ENCODE measurements around the gene AHSA1.
A peak's percentile ranks its signal among the peaks of the same experiment; 100 is the strongest.
"Not testable (repeated sequence)": the region's sequence is repeated elsewhere in the genome, so short reads cannot be mapped to it uniquely, and the experiment has no call there.

The AHSA1 gene

GRCh38 chr14:77457522-77458248 lies at the start of gene AHSA1, which contains the start of gene VIPAS39:
TSS of gene AHSA1 (plus strand) at chr14:77458093. CDS start at chr14:77458190, 97 bp downstream.
TSS of gene VIPAS39 (minus strand) at chr14:77457601. CDS start at chr14:77454102, 3,499 bp downstream.
- peak; percentile 89 to 99 (median 98) for DNase-seq

GRCh38 chr14:77409131-77409533 lies 48.8 kb upstream of the AHSA1 start:
- DNase-seq, result no peak

GRCh38 chr14:77415403-77416030 lies 42.4 kb upstream of the AHSA1 start:
- not testable (repeated sequence) for DNase-seq

- not testable (repeated sequence) for DNase-seq
These were observed 41.8 kb upstream of the AHSA1 start for GRCh38 chr14:77416098-77416497.

- no peak for DNase-seq
These were observed 41.1 kb upstream of the AHSA1 start for GRCh38 chr14:77416836-77417235.

GRCh38 chr14:77421201-77421600 lies 36.7 kb upstream of the AHSA1 start:
- DNase-seq, result no peak

GRCh38 chr14:77423423-77423822 lies 34.5 kb upstream of the AHSA1 start, which contains the start of gene NOXRED1:
TSS of gene NOXRED1 (minus strand) at chr14:77423523. CDS start at chr14:77422889, 634 bp downstream.
- no peak for DNase-seq

GRCh38 chr14:77424862-77425261 lies 33.0 kb upstream of the AHSA1 start:
- DNase-seq, result no peak

GRCh38 chr14:77426396-77426795 lies 31.5 kb upstream of the AHSA1 start:
- peak in 1 of 56 donors; percentile 0 for DNase-seq

GRCh38 chr14:77436042-77436441 lies 21.9 kb upstream of the AHSA1 start:
- no peak for DNase-seq

- no peak for DNase-seq
These were observed 19.3 kb upstream of the AHSA1 start for GRCh38 chr14:77438596-77438995.

- DNase-seq, result no peak
These were observed 18.0 kb upstream of the AHSA1 start for GRCh38 chr14:77439861-77440260.

- DNase-seq, result no peak
These were observed 15.7 kb upstream of the AHSA1 start for GRCh38 chr14:77442196-77442595.

- DNase-seq, result no peak
These were observed 1.8 kb upstream of the AHSA1 start for GRCh38 chr14:77455966-77456640.

GRCh38 chr14:77457115-77457521 lies 775 bp upstream of the AHSA1 start:
- DNase-seq, result peak in 2 of 56 donors; percentile 19 to 38

GRCh38 chr14:77458249-77458950 lies 507 bp downstream of the AHSA1 start:
- DNase-seq, result peak in 18 of 56 donors; percentile 17 to 73 (median 36)

GRCh38 chr14:77459072-77459723 lies 1.3 kb downstream of the AHSA1 start:
- peak in 46 of 56 donors; percentile 2 to 83 (median 32) for DNase-seq

GRCh38 chr14:77467801-77468200 lies 9.9 kb downstream of the AHSA1 start:
- DNase-seq, result no peak

- no peak for DNase-seq
These were observed 11.2 kb downstream of the AHSA1 start for GRCh38 chr14:77469067-77469505.

GRCh38 chr14:77469539-77469938 lies 11.6 kb downstream of the AHSA1 start:
- no peak for DNase-seq

All from nucleus accumbens (tissue), 56 donors.